Neuronal stem cell (in vitro differentiated cells): ENCODE data around the gene ADGRF1.

Experiments used
- DNase-seq: peaks from one replicate; pipeline ENCODE4 v3.0.0-alpha.2; 2013; ENCODE audit warnings: low spot score
- H2AFZ ChIP-seq: one replicate; pipeline ENCODE4 v1.6.1; 2013; ENCODE audit warnings: mild to moderate bottlenecking, low read length, inconsistent platforms
- H2AK5ac ChIP-seq: 2 replicates; pipeline ENCODE4 v1.6.1; 2013; ENCODE audit warnings: low read depth, mild to moderate bottlenecking, inconsistent platforms, low read length, moderate library complexity, mixed read lengths
- H2BK120ac ChIP-seq: 2 replicates; pipeline ENCODE4 v1.6.1; 2013; ENCODE audit warnings: low read depth, mild to moderate bottlenecking, inconsistent platforms, low read length, moderate library complexity, mixed read lengths
- H2BK12ac ChIP-seq: one replicate; pipeline ENCODE4 v1.6.1; 2013; ENCODE audit warnings: low read length, inconsistent platforms
- H2BK15ac ChIP-seq: 2 replicates; pipeline ENCODE4 v1.6.1; 2013; ENCODE audit warnings: mild to moderate bottlenecking, low read length, inconsistent platforms, mixed read lengths
- H2BK5ac ChIP-seq: one replicate; pipeline ENCODE4 v1.6.1; 2013; ENCODE audit warnings: inconsistent platforms, mild to moderate bottlenecking, low read length, moderate library complexity
- H3K14ac ChIP-seq: one replicate; pipeline ENCODE4 v1.6.1; 2013; ENCODE audit warnings: low read length, inconsistent platforms
- H3K18ac ChIP-seq: 2 replicates; pipeline ENCODE4 v1.6.1; 2013; ENCODE audit warnings: low read length, inconsistent platforms
- H3K23ac ChIP-seq: 2 replicates; pipeline ENCODE4 v1.6.1; 2013; ENCODE audit warnings: low read depth, mild to moderate bottlenecking, mixed read lengths, low read length, inconsistent platforms; ENCODE audit not compliant: poor library complexity
- H3K27ac ChIP-seq: replicated peaks from 3 replicates; pipeline ENCODE4 v1.5.1; 2013; ENCODE audit warnings: low read length, inconsistent platforms
- H3K27me3 ChIP-seq, 3 experiments: 2 replicates each; pipeline ENCODE4 v1.6.1; 2013; ENCODE audit warnings: low read length in 3 of 3, mild to moderate bottlenecking in 2 of 3, inconsistent platforms in 1 of 3, low read depth in 1 of 3, mixed read lengths in 1 of 3, moderate library complexity in 1 of 3; ENCODE audit not compliant: control insufficient read depth in 3 of 3, insufficient read depth in 3 of 3
- H3K36me3 ChIP-seq, 2 donors: replicated peaks in 1 of 2; 2 replicates each; pipeline ENCODE4 v1.6.1; 2013; ENCODE audit warnings: low read length in 2 of 2; ENCODE audit not compliant: control insufficient read depth in 2 of 2, insufficient read depth in 2 of 2
- H3K4ac ChIP-seq: 2 replicates; pipeline ENCODE4 v1.6.1; 2013; ENCODE audit warnings: inconsistent platforms, mild to moderate bottlenecking, low read length, moderate library complexity
- H3K4me1 ChIP-seq, 2 donors: 1 replicate in 1 of 2; 2 replicates in 1 of 2; pipeline ENCODE4 v1.6.1; 2013; ENCODE audit warnings: low read length in 2 of 2, low read depth in 1 of 2; ENCODE audit not compliant: control insufficient read depth in 2 of 2, insufficient read depth in 1 of 2
- H3K4me2 ChIP-seq: one replicate; pipeline ENCODE4 v1.6.1; 2013; ENCODE audit warnings: mild to moderate bottlenecking, low read length, inconsistent platforms; ENCODE audit not compliant: insufficient read depth, poor library complexity, severe bottlenecking
- H3K4me3 ChIP-seq, 2 donors: 2 replicates each; pipeline ENCODE4 v1.5.1; 2013; ENCODE audit warnings: low read length in 2 of 2, mild to moderate bottlenecking in 2 of 2, inconsistent platforms in 1 of 2, moderate library complexity in 1 of 2
- H3K79me1 ChIP-seq: one replicate; pipeline ENCODE4 v1.6.1; 2013; ENCODE audit warnings: low read depth, mild to moderate bottlenecking, inconsistent platforms, low read length, moderate library complexity
- H3K9ac ChIP-seq: one replicate; pipeline ENCODE4 v1.6.1; 2013; ENCODE audit warnings: mild to moderate bottlenecking, low read depth, low read length, inconsistent platforms; ENCODE audit not compliant: poor library complexity
- H3K9me3 ChIP-seq, 2 donors: replicated peaks in 1 of 2; 2 replicates each; pipeline versions ENCODE3 to v1.6.1; 2013; ENCODE audit warnings: low read length in 2 of 2, mild to moderate bottlenecking in 2 of 2, inconsistent platforms in 1 of 2, low read depth in 1 of 2, mixed read lengths in 1 of 2, moderate library complexity in 1 of 2; ENCODE audit not compliant: control insufficient read depth in 2 of 2, insufficient read depth in 1 of 2
- H4K8ac ChIP-seq: one replicate; pipeline ENCODE4 v1.6.1; 2013; ENCODE audit warnings: low read depth, mild to moderate bottlenecking, inconsistent platforms, low read length, moderate library complexity
- H4K91ac ChIP-seq: one replicate; pipeline ENCODE4 v1.6.1; 2013; ENCODE audit warnings: low read length, low read depth, mild to moderate bottlenecking, inconsistent platforms; ENCODE audit not compliant: poor library complexity
- WGBS, 2 donors: extraction: QIAGEN DNeasy Blood & Tissue Kit; methylation state at CpG; one replicate each; pipeline ENCODE4 v1.1.7; 2013; ENCODE audit warnings: missing lambda C conversion rate in 2 of 2, mixed read lengths in 1 of 2; ENCODE audit not compliant: insufficient read length in 2 of 2, insufficient replicate concordance in 1 of 2; ENCODE audit errors: extremely low coverage in 2 of 2; 5-methylcytosine and 5-hydroxymethylcytosine counted together

ADGRF1 gene

GRCh38 chr6:46964716-46965519 lies 77.2 kb downstream of the ADGRF1 start:
- H3K4me3 ChIP-seq: no peak overlapping the region
- H2BK120ac ChIP-seq: no peak overlapping the region
- H2AFZ ChIP-seq: no peak overlapping the region
- WGBS, 2 donors: no CpG with 5 or more reads among the region's 12 CpGs
- no peak overlapping the region for H3K27ac ChIP-seq
- H3K27me3 ChIP-seq: no peaks in the 10 kb centered on the region
- H3K14ac ChIP-seq: no peak overlapping the region
- no peak overlapping the region for H4K91ac ChIP-seq
- DNase-seq: no peak
- H3K4ac ChIP-seq: no peak overlapping the region
- H3K4me2 ChIP-seq: no peak overlapping the region
- H3K79me1 ChIP-seq: no peaks in the 10 kb centered on the region
- H3K18ac ChIP-seq: no peak overlapping the region
- no peak overlapping the region for H3K9ac ChIP-seq
- H3K36me3 ChIP-seq: no peaks in the 10 kb centered on the region
- no peak overlapping the region for H2BK5ac ChIP-seq
- no peaks in the 10 kb centered on the region for H3K9me3 ChIP-seq
- no peaks in the 10 kb centered on the region for H3K4me1 ChIP-seq
- H3K23ac ChIP-seq: no peak overlapping the region
- no peak overlapping the region for H4K8ac ChIP-seq
- H2BK15ac ChIP-seq: no peak overlapping the region
- no peak overlapping the region for H2BK12ac ChIP-seq
- H2AK5ac ChIP-seq: no peak overlapping the region

DNA sequence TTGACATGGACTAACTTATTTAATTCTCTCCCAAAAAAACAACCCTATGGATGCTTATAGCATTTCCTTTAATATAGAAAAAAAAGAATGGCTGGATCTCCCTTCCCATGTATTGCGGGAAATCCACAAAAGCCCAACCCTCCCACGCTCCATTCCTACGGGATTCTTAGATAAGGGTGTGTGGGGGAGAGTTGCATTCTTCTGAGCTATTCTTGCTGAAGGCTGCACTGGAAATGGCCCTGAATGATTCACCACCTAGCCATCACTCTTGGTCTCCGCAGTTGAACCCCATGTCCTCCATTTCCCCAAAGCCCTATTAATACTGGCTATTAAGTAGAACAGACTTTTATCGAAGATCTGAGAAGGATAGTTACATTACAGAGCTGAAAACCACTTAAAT lies 78.5 kb downstream of the ADGRF1 start:
- Histone ChIP-seq H3K4me2 (no peak overlapping the region), H3K23ac (no peak overlapping the region), H2BK15ac (no peak overlapping the region), H4K91ac (no peak overlapping the region), H3K14ac (no peak overlapping the region), H2BK120ac (no peak overlapping the region), H3K18ac (no peak overlapping the region), H2AFZ (no peak overlapping the region), H4K8ac (no peak overlapping the region), H3K9me3 (no peaks in the 10 kb centered on the region), H3K4ac (no peak overlapping the region), H3K79me1 (no peaks in the 10 kb centered on the region), H2BK12ac (no peak overlapping the region), H3K36me3 (no peaks in the 10 kb centered on the region), H3K4me3 (no peak overlapping the region), H2AK5ac (no peak overlapping the region), H3K27me3 (no peaks in the 10 kb centered on the region), H3K9ac (no peak overlapping the region), H3K4me1 (no peaks in the 10 kb centered on the region), H2BK5ac (no peak overlapping the region), H3K27ac (no peak overlapping the region)
- no peak for DNase-seq
- no CpG with 5 or more reads among the region's 5 CpGs for WGBS, 2 donors

GRCh38 chr6:46963039-46963438 lies 79.1 kb downstream of the ADGRF1 start:
- no peak overlapping the region for H4K8ac ChIP-seq
- H2AK5ac ChIP-seq: no peak overlapping the region
- H2BK5ac ChIP-seq: no peak overlapping the region
- H3K4ac ChIP-seq: no peak overlapping the region
- H3K18ac ChIP-seq: no peak overlapping the region
- H3K4me3 ChIP-seq: no peak overlapping the region
- H3K27me3 ChIP-seq: no peaks in the 10 kb centered on the region
- H3K9ac ChIP-seq: no peak overlapping the region
- no peak overlapping the region for H3K27ac ChIP-seq
- H2BK120ac ChIP-seq: no peak overlapping the region
- H4K91ac ChIP-seq: no peak overlapping the region
- no peak overlapping the region for H2AFZ ChIP-seq
- no peak overlapping the region for H3K14ac ChIP-seq
- no peak overlapping the region for H3K4me2 ChIP-seq
- no peak overlapping the region for H2BK12ac ChIP-seq
- H3K9me3 ChIP-seq: no peaks in the 10 kb centered on the region
- no peaks in the 10 kb centered on the region for H3K4me1 ChIP-seq
- no peaks in the 10 kb centered on the region for H3K36me3 ChIP-seq
- H3K23ac ChIP-seq: no peak overlapping the region
- no peaks in the 10 kb centered on the region for H3K79me1 ChIP-seq
- no peak overlapping the region for H2BK15ac ChIP-seq
- no peak for DNase-seq

DNA sequence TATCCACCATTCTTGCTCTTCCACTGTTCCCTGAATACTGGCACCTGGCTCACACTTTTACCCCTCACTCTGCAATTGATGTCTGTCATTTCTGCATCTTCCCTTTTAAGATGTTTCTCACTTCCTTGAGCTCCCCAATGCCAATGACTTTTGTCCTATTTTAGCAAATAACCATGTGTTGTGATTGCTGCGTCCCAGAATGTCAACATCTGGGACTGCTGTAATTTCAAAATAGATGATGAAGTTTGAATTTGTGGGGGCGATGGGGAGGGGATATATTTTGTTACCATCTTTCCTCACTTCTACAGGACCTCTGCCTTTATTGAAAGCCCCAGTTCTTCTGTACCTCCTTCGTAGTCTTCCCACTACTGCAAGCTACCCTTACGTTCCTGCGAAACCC lies 80.4 kb downstream of the ADGRF1 start:
- WGBS, 2 donors: no CpG with 5 or more reads among the region's 5 CpGs
- H3K4me3 ChIP-seq: no peak overlapping the region
- H2AK5ac ChIP-seq: no peak overlapping the region

More for the DNA sequence above, 80.4 kb downstream of the ADGRF1 start:
- no peak overlapping the region for H3K4me2 ChIP-seq
- H3K79me1 ChIP-seq: no peaks in the 10 kb centered on the region
- H2BK15ac ChIP-seq: no peak overlapping the region
- no peak overlapping the region for H3K27ac ChIP-seq
- peaks cover 0 to 2% of the 10 kb centered on the region in 2 donors for H3K4me1 ChIP-seq
- no peaks in the 10 kb centered on the region for H3K9me3 ChIP-seq
- no peak overlapping the region for H2BK120ac ChIP-seq
- H4K91ac ChIP-seq: no peak overlapping the region
- no peak for DNase-seq
- no peaks in the 10 kb centered on the region for H3K36me3 ChIP-seq
- H2BK5ac ChIP-seq: no peak overlapping the region
- H4K8ac ChIP-seq: no peak overlapping the region
- H3K27me3 ChIP-seq: no peaks in the 10 kb centered on the region
- no peak overlapping the region for H3K18ac ChIP-seq
- H2BK12ac ChIP-seq: no peak overlapping the region
- no peak overlapping the region for H3K14ac ChIP-seq
- H3K4ac ChIP-seq: no peak overlapping the region
- no peak overlapping the region for H3K9ac ChIP-seq
- no peak overlapping the region for H3K23ac ChIP-seq
- H2AFZ ChIP-seq: no peak overlapping the region
